Thymus (tissue), 11 donors: ENCODE measurements around the gene CEP68. TPM values are rescaled to one million over a fixed set of nuclear protein-coding genes. Genes with fewer than 3 reads are reported as not detected.
A peak's percentile ranks its signal among the peaks of the same experiment; 100 is the strongest.
"Not testable (repeated sequence)": the region's sequence is repeated elsewhere in the genome, so short reads cannot be mapped to it uniquely, and the experiment has no call there.

Experiments
- DNase-seq, 9 donors: peaks; one replicate each; pipeline ENCODE4 v3.0.0-alpha.2; 2013; ENCODE audit warnings: low spot score in 9 of 9, low read depth in 6 of 9, missing footprints in 1 of 9
- H3K27ac ChIP-seq, 2 donors: one replicate each; pipeline ENCODE4 v1.5.1; 2013; ENCODE audit warnings: control low read depth in 1 of 2, low read depth in 1 of 2, low read length in 1 of 2, mild to moderate bottlenecking in 1 of 2, moderate library complexity in 1 of 2
- H3K27me3 ChIP-seq, 2 donors: one replicate each; pipeline ENCODE4 v1.5.1; 2013; ENCODE audit warnings: low read length in 1 of 2; ENCODE audit not compliant: control insufficient read depth in 2 of 2, insufficient read depth in 1 of 2
- H3K36me3 ChIP-seq, 2 donors: one replicate each; pipeline ENCODE4 v1.5.1; 2013; ENCODE audit warnings: low read length in 1 of 2, mild to moderate bottlenecking in 1 of 2, moderate library complexity in 1 of 2; ENCODE audit not compliant: control insufficient read depth in 2 of 2, insufficient read depth in 2 of 2
- H3K4me1 ChIP-seq, 2 donors: one replicate each; pipeline ENCODE4 v1.5.1; 2013; ENCODE audit warnings: low read length in 2 of 2; ENCODE audit not compliant: control insufficient read depth in 2 of 2, insufficient read depth in 2 of 2
- H3K4me3 ChIP-seq, 2 donors: one replicate each; pipeline ENCODE4 v1.5.1; 2013; ENCODE audit warnings: low read length in 2 of 2, control low read depth in 1 of 2, mild to moderate bottlenecking in 1 of 2
- H3K9me3 ChIP-seq, 2 donors: one replicate each; pipeline ENCODE4 v1.5.1; 2013; ENCODE audit warnings: low read length in 1 of 2, mild to moderate bottlenecking in 1 of 2; ENCODE audit not compliant: control insufficient read depth in 2 of 2, insufficient read depth in 1 of 2
- WGBS: extraction: QIAGEN DNeasy Blood & Tissue Kit; methylation state at CpG from one replicate; pipeline ENCODE4 v1.1.7; 2013; 5-methylcytosine and 5-hydroxymethylcytosine counted together
- polyA plus RNA-seq: library from polyadenylated mRNA; stranded (reverse); fragments of 200-250 nt; gene quantifications from one replicate; pipeline ENCODE4 v1.2.3, GENCODE V29; 2013
- total RNA-seq: library from RNA; stranded (reverse); fragments of 120-200 nt; gene quantifications from one replicate; pipeline ENCODE4 v1.2.4, GENCODE V29; 2013
- donor health status: healthy.

The CEP68 gene
- total and polyA plus RNA-seq, 2 donors = 8.0 to 13.3 TPM

- WGBS = 97% methylated on average over 13 of the region's 13 CpGs
Measured at GRCh38 chr2:65026704-65027464, 29.3 kb upstream of the CEP68 start.

GRCh38 chr2:65027616-65028244 lies 28.5 kb upstream of the CEP68 start:
- 97% methylated on average over 8 of the region's 8 CpGs for WGBS

More at GRCh38 chr2:65026704-65027464, 29.3 kb upstream of the CEP68 start:
- H3K27ac ChIP-seq = no peak overlapping the region
- no peaks in the 10 kb centered on the region for H3K9me3 ChIP-seq
- H3K27me3 ChIP-seq = no peaks in the 10 kb centered on the region
- no peak overlapping the region for H3K4me3 ChIP-seq
- peaks cover 22 to 39% of the 10 kb centered on the region in 2 donors for H3K4me1 ChIP-seq
- DNase-seq = no peak
- peaks cover 15 to 31% of the 10 kb centered on the region in 2 donors for H3K36me3 ChIP-seq

GRCh38 chr2:65030476-65031332 lies 25.5 kb upstream of the CEP68 start:
- no peaks in the 10 kb centered on the region for H3K27me3 ChIP-seq
- peak in 1 of 9 donors; percentile 9 for DNase-seq
- WGBS = 69% methylated on average over 11 of the region's 11 CpGs
- peaks cover 29 to 48% of the 10 kb centered on the region in 2 donors for H3K4me1 ChIP-seq
- H3K4me3 ChIP-seq = no peak overlapping the region
- H3K9me3 ChIP-seq = no peaks in the 10 kb centered on the region
- H3K36me3 ChIP-seq = no peaks in the 10 kb centered on the region
- peak overlapping the region; percentile 46 to 93 for H3K27ac ChIP-seq

More at GRCh38 chr2:65027616-65028244, 28.5 kb upstream of the CEP68 start:
- Histone ChIP-seq H3K27ac (no peak overlapping the region), H3K9me3 (no peaks in the 10 kb centered on the region), H3K4me3 (no peak overlapping the region), H3K36me3 (peaks cover 7 to 22% of the 10 kb centered on the region in 2 donors), H3K4me1 (peaks cover 29 to 48% of the 10 kb centered on the region in 2 donors), H3K27me3 (no peaks in the 10 kb centered on the region)
- no peak for DNase-seq

GRCh38 chr2:65031341-65032018 lies 24.7 kb upstream of the CEP68 start:
- no peaks in the 10 kb centered on the region for H3K36me3 ChIP-seq
- H3K4me1 ChIP-seq = peaks cover 23 to 44% of the 10 kb centered on the region in 2 donors
- no peaks in the 10 kb centered on the region for H3K27me3 ChIP-seq
- H3K4me3 ChIP-seq = no peak overlapping the region
- WGBS = 2% methylated on average over 8 of the region's 8 CpGs
- H3K27ac ChIP-seq = peak overlapping the region; percentile 1 to 93
- H3K9me3 ChIP-seq = no peaks in the 10 kb centered on the region
- DNase-seq = peak in 8 of 9 donors; percentile 50 to 90 (median 77)

GRCh38 chr2:65032019-65032975 lies 23.9 kb upstream of the CEP68 start:
- peak overlapping the region; percentile 64 to 93 for H3K27ac ChIP-seq
- H3K27me3 ChIP-seq = no peaks in the 10 kb centered on the region
- peaks cover 23 to 46% of the 10 kb centered on the region in 2 donors for H3K4me1 ChIP-seq
- H3K4me3 ChIP-seq = no peak overlapping the region
- DNase-seq = peak in 2 of 9 donors; percentile 9 to 45
- no peaks in the 10 kb centered on the region for H3K9me3 ChIP-seq
- no peaks in the 10 kb centered on the region for H3K36me3 ChIP-seq
- WGBS = 56% methylated on average over 13 of the region's 13 CpGs

- WGBS = 75% methylated on average over 4 of the region's 4 CpGs
- Histone ChIP-seq H3K9me3 (no peaks in the 10 kb centered on the region), H3K27ac (no peak overlapping the region), H3K4me1 (peaks cover 23 to 45% of the 10 kb centered on the region in 2 donors), H3K36me3 (peaks cover 3 to 5% of the 10 kb centered on the region in 2 donors), H3K4me3 (no peak overlapping the region), H3K27me3 (no peaks in the 10 kb centered on the region)
- peak in 3 of 9 donors; percentile 31 to 68 (median 36) for DNase-seq
Measured at GRCh38 chr2:65033178-65033577, 23.0 kb upstream of the CEP68 start.

GRCh38 chr2:65033667-65034066 lies 22.5 kb upstream of the CEP68 start:
- H3K4me3 ChIP-seq, H3K9me3 ChIP-seq, H3K27me3 ChIP-seq, DNase-seq, H3K27ac ChIP-seq, H3K36me3 ChIP-seq: not testable (repeated sequence)
- peaks cover 23 to 43% of the 10 kb centered on the region in 2 donors for H3K4me1 ChIP-seq
- WGBS = 98% methylated on average over 4 of the region's 4 CpGs
